ACC112 (cell line): ENCODE data around the gene NEK9.

Experiments
- H2AFZ ChIP-seq: fragments of 200-600 bp; sonication (generic); one replicate; pipeline ENCODE4 v1.6.0; 2017; ENCODE audit warnings: antibody characterized with exemption, low read length; ENCODE audit not compliant: unreplicated experiment
- H3K27ac ChIP-seq: fragments of 200-600 bp; sonication (generic); 2 replicates; pipeline ENCODE4 v1.5.1; 2014; ENCODE audit warnings: low read depth, mild to moderate bottlenecking, antibody characterized with exemption, low read length, moderate library complexity
- H3K27me3 ChIP-seq: fragments of 200-600 bp; sonication (generic); 2 replicates; pipeline ENCODE4 v1.6.1; 2014; ENCODE audit warnings: mild to moderate bottlenecking, antibody characterized with exemption, low read length, moderate library complexity, mixed read lengths; ENCODE audit not compliant: insufficient read depth
- H3K36me3 ChIP-seq: fragments of 200-600 bp; sonication (generic); 2 replicates; pipeline ENCODE4 v1.6.1; 2016; ENCODE audit warnings: mild to moderate bottlenecking, antibody characterized with exemption, low read length, moderate library complexity, mixed read lengths; ENCODE audit not compliant: insufficient read depth
- H3K4me1 ChIP-seq: fragments of 200-600 bp; sonication (generic); one replicate; pipeline ENCODE4 v1.6.1; 2016; ENCODE audit warnings: low read length, mixed read lengths; ENCODE audit not compliant: insufficient read depth, unreplicated experiment, control insufficient read depth
- H3K4me3 ChIP-seq: fragments of 200-600 bp; sonication (generic); 2 replicates; pipeline ENCODE4 v1.5.1; 2014; ENCODE audit warnings: mild to moderate bottlenecking, low read depth, low read length
- H3K79me2 ChIP-seq: fragments of 200-600 bp; sonication (generic); one replicate; pipeline ENCODE4 v1.6.0; 2016; ENCODE audit warnings: low read length; ENCODE audit not compliant: control insufficient read depth, unreplicated experiment, insufficient read depth

NEK9 gene

DNA sequence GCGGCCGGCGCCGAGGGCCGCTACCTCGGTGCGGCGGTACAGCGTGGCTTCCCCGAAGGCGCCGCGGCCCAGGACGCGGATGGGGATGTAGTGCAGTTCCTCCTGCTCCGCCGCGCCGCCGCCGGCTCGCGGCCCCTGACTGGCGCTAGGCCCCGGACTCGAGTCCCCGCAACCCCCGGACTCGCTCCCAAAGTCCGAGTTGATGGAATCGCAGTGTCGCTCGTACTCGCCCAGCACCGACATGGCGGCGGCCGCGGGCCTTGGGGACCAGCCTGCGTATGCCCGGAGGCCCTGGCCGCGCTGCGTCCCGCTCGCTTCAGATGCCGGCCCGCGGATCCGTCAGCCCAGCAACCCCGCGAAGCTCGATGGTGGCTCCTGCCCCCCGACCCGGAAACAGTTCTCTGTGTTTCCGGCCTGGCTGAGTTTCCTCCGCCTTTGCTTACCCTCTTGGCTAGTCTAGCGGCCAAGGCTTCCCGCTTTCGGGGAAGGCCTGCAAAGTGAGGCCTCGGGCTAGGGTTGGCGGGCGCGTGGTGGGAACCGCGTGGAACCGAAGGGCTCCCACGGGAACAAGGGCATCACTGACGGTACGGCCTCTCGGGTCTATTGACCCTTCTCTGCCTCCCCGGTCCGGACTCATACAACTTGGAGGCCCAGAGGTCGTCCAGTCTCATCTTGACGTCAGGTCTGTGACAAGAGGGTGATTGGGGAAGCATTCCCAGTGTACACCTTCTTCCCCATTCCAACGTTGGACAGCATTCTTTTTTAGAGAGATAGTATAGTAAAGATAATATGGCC, at the start of gene NEK9:
Gene NEK9, minus strand, starts transcription at position 370 of the 795 bp plus-strand sequence. Its CDS starts 127 bp downstream, at position 243.
- Histone ChIP-seq H3K36me3 (no peaks in the 10 kb centered on the region), H3K27me3 (no peaks in the 10 kb centered on the region), H3K4me3 (peak within 1 kb of the TSS; percentile 85), H3K79me2 (peaks cover 43% of the 10 kb centered on the region), H2AFZ (peak within 1 kb of the TSS; percentile 71), H3K27ac (peak within 1 kb of the TSS; percentile 84), H3K4me1 (peaks cover 26% of the 10 kb centered on the region)

DNA sequence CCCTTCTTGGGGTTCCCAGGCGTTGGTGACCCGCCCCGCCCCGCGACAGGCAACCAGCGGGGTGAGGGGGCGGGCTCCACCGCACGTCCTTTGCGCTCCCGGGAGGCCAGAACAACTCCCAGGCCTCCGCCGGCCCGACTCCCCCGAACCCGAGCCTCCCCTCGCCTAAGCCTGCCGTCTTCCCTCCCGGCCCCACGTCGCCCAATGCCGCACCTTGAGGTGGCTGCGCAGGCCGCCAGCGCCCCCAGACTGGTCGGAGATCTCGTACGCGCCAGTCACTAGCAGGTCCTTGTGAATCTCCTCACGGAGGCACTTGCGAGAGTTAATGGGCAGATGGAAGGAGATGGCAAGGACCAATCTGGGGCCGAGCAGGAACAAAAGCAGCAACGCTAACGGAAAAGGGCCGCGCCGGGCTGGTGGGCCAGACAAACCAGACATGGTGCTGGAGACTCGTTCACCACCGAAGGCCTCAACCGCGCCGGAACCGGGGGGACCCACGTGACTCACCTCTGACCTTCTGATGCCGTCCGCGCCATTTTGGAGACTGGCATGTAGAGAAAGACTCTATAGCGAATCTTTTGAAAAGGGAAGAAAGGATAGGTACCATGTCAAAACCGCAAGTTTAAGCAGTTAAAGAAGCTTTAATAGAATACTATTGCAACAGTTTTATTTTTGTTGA, 49.4 kb upstream of the NEK9 start, which contains the start of gene TMED10:
Gene TMED10, minus strand, starts transcription at position 471 of the 679 bp plus-strand sequence. Its CDS starts 33 bp downstream, at position 438.
- no peaks in the 10 kb centered on the region for H3K27me3 ChIP-seq
- H3K36me3 ChIP-seq = no peaks in the 10 kb centered on the region
- peak within 1 kb of the TSS; percentile 92 for H2AFZ ChIP-seq
- H3K4me3 ChIP-seq = peak within 1 kb of the TSS; percentile 83
- H3K4me1 ChIP-seq = peaks cover 3% of the 10 kb centered on the region
- peak within 1 kb of the TSS; percentile 95 for H3K27ac ChIP-seq
- H3K79me2 ChIP-seq = peaks cover 51% of the 10 kb centered on the region

DNA sequence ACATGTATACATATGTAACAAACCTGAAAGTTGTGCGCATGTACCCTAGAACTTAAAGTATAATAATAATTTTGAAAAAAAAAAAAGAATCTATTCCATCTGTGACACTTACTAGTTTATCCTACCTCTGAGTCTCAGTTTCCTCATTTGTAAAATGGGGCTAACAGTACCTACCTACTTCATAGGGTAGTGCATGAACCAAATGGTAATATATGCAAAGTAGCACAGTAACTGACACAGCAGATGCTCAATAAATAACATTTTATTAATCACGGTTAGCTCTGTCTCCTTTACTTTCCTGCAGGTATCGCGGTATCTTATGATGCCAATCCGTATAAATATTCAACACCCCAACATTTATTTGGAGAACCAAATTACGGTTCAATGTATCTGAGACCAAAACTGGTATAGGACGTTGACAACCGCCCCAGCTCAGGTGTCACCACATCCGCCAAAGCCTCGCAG, 48.9 kb upstream of the NEK9 start:
- peaks cover 56% of the 10 kb centered on the region for H3K79me2 ChIP-seq
- peak overlapping the region; percentile 83 for H3K4me3 ChIP-seq
- peaks cover 3% of the 10 kb centered on the region for H3K4me1 ChIP-seq
- H3K36me3 ChIP-seq = no peaks in the 10 kb centered on the region
- no peak overlapping the region for H2AFZ ChIP-seq
- H3K27me3 ChIP-seq = no peaks in the 10 kb centered on the region
- H3K27ac ChIP-seq = peak overlapping the region; percentile 95

- H3K36me3 ChIP-seq = no peaks in the 10 kb centered on the region
- peaks cover 5% of the 10 kb centered on the region for H3K4me1 ChIP-seq
- no peaks in the 10 kb centered on the region for H3K27me3 ChIP-seq
- no peak overlapping the region for H3K27ac ChIP-seq
- H3K79me2 ChIP-seq = peaks cover 73% of the 10 kb centered on the region
- H2AFZ ChIP-seq = no peak overlapping the region
- no peak overlapping the region; the same call in 1 of the 2 replicates for H3K4me3 ChIP-seq
Observed at GRCh38 chr14:75174066-75174465, 47.2 kb upstream of the NEK9 start.

DNA sequence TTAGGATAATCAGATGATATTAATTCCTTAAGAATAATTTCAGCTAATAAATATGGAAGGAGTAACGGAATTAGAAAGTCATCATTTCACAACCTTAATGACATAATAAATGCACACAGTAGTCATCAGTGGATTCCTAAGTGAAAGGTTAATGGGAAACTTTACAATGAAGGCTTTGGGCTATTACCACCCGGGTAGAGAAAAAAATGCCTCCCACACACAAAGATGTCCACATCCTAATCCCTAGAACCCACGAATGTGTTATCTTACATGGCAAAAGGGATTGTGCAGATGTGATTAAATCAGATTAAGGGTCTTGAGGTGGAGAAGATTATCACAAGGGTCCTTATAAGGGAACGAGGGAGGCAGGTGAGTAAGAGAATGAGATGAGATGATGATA, 43.9 kb upstream of the NEK9 start:
- no peaks in the 10 kb centered on the region for H3K36me3 ChIP-seq
- no peak overlapping the region for H2AFZ ChIP-seq
- peaks cover 10% of the 10 kb centered on the region for H3K4me1 ChIP-seq
- no peaks in the 10 kb centered on the region for H3K27me3 ChIP-seq
- peaks cover 98% of the 10 kb centered on the region for H3K79me2 ChIP-seq
- no peak overlapping the region for H3K4me3 ChIP-seq
- H3K27ac ChIP-seq = no peak overlapping the region

- Histone ChIP-seq H3K27me3 (no peaks in the 10 kb centered on the region), H3K36me3 (no peaks in the 10 kb centered on the region), H3K4me1 (peaks cover 7% of the 10 kb centered on the region), H3K4me3 (no peak overlapping the region), H2AFZ (no peak overlapping the region), H3K27ac (no peak overlapping the region), H3K79me2 (peaks cover 94% of the 10 kb centered on the region)
Observed at GRCh38 chr14:75168586-75169335, 41.9 kb upstream of the NEK9 start.

- Histone ChIP-seq H3K27me3 (no peaks in the 10 kb centered on the region), H3K27ac (no peak overlapping the region), H3K79me2 (peaks cover 91% of the 10 kb centered on the region), H3K4me3 (no peak overlapping the region), H2AFZ (no peak overlapping the region), H3K4me1 (peaks cover 7% of the 10 kb centered on the region), H3K36me3 (no peaks in the 10 kb centered on the region)
Observed at GRCh38 chr14:75167325-75167724, 40.5 kb upstream of the NEK9 start.

DNA sequence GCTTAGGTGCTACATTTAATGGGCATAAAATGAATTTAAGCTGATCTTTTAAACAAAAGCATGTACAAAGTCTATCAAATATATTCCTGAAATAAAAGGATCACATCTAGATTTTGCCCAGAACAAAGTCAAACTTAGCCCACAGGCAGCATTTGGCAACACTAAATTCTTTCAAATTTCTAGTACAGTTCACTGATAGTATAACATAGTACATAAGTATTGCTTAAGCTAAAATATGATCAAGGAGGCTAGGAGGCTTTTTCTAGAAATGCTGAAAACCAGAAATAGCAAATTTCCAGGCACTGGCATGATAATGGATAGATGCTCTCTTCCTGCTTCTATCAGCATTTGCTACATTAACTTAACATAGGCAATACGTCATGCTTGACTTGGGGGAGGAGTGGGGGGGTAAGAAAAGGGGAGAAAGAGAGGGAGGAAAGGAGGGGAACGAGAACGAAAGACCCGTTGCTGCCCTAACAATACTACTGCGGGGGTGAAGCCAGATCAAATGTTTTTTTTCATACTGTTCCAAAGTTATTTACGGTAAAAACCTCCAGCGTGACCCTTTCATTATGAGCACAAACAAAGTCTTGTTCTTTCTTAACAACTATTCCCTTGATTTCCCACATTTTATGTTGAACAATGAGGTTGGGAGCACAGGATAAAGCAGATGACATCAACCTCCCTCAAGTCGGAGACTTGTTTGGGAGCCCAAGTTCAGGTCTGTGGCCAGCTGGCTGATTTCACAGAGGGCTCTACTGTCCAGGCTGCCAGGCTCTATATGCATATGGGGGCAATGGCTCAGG, 38.9 kb upstream of the NEK9 start:
- H3K4me3 ChIP-seq = no peak overlapping the region
- no peak overlapping the region for H2AFZ ChIP-seq
- peaks cover 91% of the 10 kb centered on the region for H3K79me2 ChIP-seq
- no peak overlapping the region for H3K27ac ChIP-seq
- H3K36me3 ChIP-seq = no peaks in the 10 kb centered on the region
- peaks cover 7% of the 10 kb centered on the region for H3K4me1 ChIP-seq
- H3K27me3 ChIP-seq = no peaks in the 10 kb centered on the region

GRCh38 chr14:75164809-75165208, 38.0 kb upstream of the NEK9 start:
- no peak overlapping the region for H2AFZ ChIP-seq
- H3K4me1 ChIP-seq = peaks cover 7% of the 10 kb centered on the region
- no peaks in the 10 kb centered on the region for H3K27me3 ChIP-seq
- peaks cover 90% of the 10 kb centered on the region for H3K79me2 ChIP-seq
- H3K4me3 ChIP-seq = no peak overlapping the region
- H3K27ac ChIP-seq = no peak overlapping the region
- H3K36me3 ChIP-seq = no peaks in the 10 kb centered on the region

DNA sequence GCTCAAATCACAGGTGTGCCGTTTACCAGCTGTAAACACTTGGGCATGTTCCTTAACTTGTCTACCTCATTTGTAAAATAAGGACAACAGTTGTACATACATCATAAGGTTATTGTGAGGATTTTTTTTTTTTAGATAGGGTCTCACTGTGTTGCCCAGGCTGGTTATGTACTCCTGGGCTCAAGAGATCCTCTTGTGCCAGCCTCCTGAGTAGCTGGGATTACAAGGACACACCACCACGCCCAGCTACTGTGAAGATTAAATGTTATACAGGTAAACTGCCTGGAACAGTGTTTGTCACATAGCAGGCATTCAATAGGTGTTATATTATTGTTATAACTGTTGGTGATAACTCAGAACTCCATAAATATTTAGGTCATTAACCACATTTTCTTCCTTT, 36.8 kb upstream of the NEK9 start:
- Histone ChIP-seq H2AFZ (no peak overlapping the region), H3K36me3 (no peaks in the 10 kb centered on the region), H3K79me2 (peaks cover 89% of the 10 kb centered on the region), H3K4me1 (peaks cover 4% of the 10 kb centered on the region), H3K27ac (no peak overlapping the region), H3K27me3 (no peaks in the 10 kb centered on the region), H3K4me3 (no peak overlapping the region)
